GM13977 (cell line): Measurements from ENCODE around the gene GAB3.

Experiments
- DNase-seq: peaks from one replicate; pipeline ENCODE4 v3.0.0; 2012; ENCODE audit warnings: low spot score
- in situ Hi-C: fragments of 300-500 bp; cut with MboI; formaldehyde crosslinking; loops from one replicate; pipeline ENCODE4 v1.12.0; 2022; ENCODE audit warnings: low sequenced_read_pairs, low pct_unique_long_range_greater_than_20kb, mixed read lengths, inconsistent platforms; ENCODE audit not compliant: unreplicated experiment
- TF ChIP-seq, protein P1 (sequence below): IDR thresholded peaks from 2 replicates; pipeline ENCODE4 v1.5.1; 2012; ENCODE audit warnings: mild to moderate bottlenecking, control low read depth; ENCODE audit not compliant: insufficient read depth; ENCODE audit errors: extremely low read depth, missing control alignments

GAB3 gene

DNA sequence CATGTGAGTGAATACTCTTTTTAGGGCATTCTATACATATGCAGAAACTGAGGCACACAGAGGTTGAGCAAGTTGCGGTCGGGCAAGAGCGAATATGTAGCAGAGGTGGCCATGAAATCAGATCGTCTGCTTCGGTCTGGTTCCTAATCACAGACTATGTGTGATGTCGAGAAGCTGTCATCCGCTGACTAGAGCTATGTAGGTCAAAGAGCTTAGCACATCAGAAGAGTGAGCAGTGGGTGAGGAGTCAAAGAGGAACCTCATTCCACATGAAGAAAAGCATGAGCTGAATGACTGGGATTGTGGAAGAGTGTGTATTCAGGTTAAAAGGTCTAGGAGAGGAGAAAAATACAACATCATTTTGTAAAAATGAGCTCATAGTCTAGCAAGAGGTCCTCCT, 19.0 kb downstream of the GAB3 start:
- in situ Hi-C loops, result loop anchor here (25.0 kb wide), 1 partner anchor 145 kb away; the partner anchor contains the start of gene CTAG1A
- TF ChIP-seq, protein P1, sequence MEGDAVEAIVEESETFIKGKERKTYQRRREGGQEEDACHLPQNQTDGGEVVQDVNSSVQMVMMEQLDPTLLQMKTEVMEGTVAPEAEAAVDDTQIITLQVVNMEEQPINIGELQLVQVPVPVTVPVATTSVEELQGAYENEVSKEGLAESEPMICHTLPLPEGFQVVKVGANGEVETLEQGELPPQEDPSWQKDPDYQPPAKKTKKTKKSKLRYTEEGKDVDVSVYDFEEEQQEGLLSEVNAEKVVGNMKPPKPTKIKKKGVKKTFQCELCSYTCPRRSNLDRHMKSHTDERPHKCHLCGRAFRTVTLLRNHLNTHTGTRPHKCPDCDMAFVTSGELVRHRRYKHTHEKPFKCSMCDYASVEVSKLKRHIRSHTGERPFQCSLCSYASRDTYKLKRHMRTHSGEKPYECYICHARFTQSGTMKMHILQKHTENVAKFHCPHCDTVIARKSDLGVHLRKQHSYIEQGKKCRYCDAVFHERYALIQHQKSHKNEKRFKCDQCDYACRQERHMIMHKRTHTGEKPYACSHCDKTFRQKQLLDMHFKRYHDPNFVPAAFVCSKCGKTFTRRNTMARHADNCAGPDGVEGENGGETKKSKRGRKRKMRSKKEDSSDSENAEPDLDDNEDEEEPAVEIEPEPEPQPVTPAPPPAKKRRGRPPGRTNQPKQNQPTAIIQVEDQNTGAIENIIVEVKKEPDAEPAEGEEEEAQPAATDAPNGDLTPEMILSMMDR, result no peak
- no peak for DNase-seq

DNA sequence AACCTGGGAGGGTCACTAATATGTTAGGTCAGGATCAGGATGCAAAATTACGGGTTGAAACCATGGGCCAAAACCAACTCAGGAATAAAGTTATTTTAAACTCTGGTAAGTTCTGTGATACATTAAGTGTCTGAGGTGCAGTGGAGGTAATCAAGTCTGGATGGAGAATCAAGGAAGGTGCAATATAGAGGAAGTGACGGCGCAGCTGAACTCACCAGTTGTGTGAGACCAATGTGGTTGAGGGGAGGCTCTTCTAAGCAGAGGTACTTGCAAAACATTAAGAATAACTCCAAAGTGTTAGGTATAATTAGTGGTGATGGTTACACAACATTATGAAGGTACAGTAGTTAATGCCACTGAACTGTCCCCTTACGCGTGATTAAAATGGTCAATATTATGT, 19.7 kb downstream of the GAB3 start:
- in situ Hi-C loops, result loop anchor here (25.0 kb wide), 1 partner anchor 144 kb away; the partner anchor contains the start of gene CTAG1A
- TF ChIP-seq, protein P1, result no peak
- DNase-seq, result no peak

DNA sequence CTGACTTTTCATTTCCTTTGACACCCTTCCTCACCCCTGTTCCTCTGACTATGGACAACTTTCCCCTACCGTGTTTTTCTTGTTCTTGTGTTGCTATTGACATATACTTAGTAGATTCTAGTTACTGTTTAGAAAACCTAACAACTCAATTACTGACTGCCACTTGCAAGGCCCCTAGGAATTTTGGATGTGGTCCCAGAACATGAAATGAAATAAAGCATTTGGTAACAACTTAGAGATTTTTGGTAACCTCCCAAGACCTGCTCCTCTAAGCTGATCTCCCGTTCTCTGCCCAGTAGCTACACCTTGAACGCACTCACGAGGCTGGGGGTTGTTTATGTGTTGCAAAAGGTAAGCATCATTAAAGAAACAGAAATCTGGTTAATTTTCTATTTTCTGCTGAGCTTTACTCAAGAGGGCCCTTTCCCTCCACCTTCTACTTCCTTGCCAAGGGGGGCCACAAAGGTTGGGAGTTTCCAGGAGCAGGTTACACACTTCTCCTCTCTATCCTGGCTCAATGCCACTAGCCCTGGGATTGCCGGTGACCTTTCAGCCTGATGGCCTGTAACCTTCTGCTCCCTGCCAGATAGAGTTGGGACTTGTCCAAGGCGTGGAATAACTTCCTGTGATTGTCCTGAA, 20.5 kb downstream of the GAB3 start:
- DNase-seq, result no peak
- TF ChIP-seq, protein P1, result no peak

DNA sequence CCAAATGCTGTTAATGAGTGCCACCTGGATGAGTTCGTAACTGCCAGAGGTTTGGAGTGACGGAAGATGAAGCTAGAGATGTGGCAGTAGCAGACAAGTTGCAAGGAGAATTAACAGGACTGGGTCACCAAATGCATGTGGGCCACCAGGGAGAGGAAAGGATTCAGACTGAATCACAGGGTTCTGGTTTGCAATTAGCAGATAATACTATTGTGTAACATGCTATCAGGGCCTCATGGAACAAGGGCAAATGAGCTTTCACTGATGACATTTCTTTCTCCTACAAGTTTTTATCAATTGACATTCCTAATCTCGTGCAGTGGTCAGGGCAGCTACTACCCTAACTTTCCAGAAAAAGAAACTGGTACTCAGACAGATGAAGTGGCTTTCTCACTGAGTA, 21.4 kb downstream of the GAB3 start:
- DNase-seq, result no peak
- TF ChIP-seq, protein P1, result no peak
- in situ Hi-C loops, result loop anchor here (25.0 kb wide), 1 partner anchor 142 kb away; the partner anchor contains the start of gene CTAG1A

More for the DNA sequence above, 20.5 kb downstream of the GAB3 start:
- in situ Hi-C loops, result loop anchor here (25.0 kb wide), 1 partner anchor 143 kb away; the partner anchor contains the start of gene CTAG1A

DNA sequence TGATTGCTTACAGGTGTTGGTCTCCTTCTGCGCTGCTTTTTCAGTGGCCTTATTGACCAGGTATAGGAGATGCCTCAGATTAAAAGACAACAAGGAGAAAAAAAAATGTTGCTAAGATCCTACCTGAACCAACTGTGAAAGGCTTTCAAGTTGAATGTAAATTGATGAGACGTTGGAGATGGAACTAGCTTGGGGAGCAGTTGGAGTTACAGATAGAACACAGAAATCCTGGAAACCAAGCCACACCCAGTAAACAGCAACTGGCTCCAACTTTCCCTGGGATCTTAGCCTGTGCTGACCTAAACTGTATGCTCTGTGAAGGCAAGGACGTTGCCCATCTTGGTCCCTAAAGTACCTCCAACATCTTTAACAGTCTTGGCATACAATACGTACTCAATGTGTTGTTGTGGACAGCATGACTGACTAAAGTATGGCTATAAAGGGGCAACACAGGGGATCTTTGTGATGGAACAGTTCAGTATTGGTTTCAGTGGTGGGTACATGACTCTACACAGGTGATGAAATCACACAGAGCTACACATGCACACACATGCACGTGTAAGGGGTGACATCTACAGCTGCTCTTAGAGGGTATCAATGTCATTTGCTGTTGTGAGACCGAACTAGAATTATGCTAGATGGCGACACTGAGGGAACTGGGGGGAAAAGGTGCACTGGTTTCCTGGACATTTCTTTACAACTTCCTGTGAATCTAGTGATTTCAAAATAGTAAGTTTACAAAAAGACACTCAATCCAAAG, 22.3 kb downstream of the GAB3 start:
- no peak for DNase-seq
- TF ChIP-seq, protein P1, result no peak
- in situ Hi-C loops, result loop anchor here (25.0 kb wide), 1 partner anchor 141 kb away; the partner anchor contains the start of gene CTAG1A

DNA sequence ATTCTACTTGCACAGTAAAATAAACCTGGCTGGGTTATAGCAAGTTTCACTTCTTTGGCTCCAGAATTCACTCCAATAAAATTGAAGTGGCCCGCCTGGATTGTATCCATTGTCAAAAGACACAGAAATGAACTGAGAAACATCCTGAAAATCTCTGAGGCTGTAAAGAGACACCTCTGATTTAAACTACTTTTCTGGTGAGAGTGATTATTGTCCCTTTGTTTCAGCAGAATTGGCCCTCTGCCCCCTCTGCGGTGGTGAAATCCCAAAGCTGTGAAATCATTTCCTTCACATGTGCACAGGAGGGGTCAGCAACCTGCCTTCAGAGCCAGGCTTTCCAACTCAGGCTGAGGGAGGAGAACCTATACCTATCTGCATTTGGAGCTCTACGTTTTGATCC, 23.0 kb downstream of the GAB3 start:
- DNase-seq, result no peak
- TF ChIP-seq, protein P1, result no peak
- in situ Hi-C loops, result loop anchor here (25.0 kb wide), 1 partner anchor 141 kb away; the partner anchor contains the start of gene CTAG1A
